Ishikawa (cell line): Measurements from ENCODE around the gene STEAP2.

ENCODE experiments used
- CEBPB ChIP-seq: IDR thresholded peaks from 2 replicates; pipeline ENCODE4 v1.6.1; 2012
- CREB1 ChIP-seq: IDR thresholded peaks from 2 replicates; pipeline ENCODE4 v1.6.1; 2012; ENCODE audit warnings: low read depth
- EGR1 ChIP-seq: IDR thresholded peaks from 2 replicates; pipeline ENCODE4 v1.6.1; 2012
- EP300 ChIP-seq: IDR thresholded peaks from 2 replicates; pipeline ENCODE4 v1.6.1; 2012; ENCODE audit warnings: borderline replicate concordance
- FOXM1 ChIP-seq: IDR thresholded peaks from 2 replicates; pipeline ENCODE4 v1.6.1; 2012; ENCODE audit warnings: low read depth, borderline replicate concordance
- MAX ChIP-seq: IDR thresholded peaks from 2 replicates; pipeline ENCODE4 v1.6.1; 2012
- NFIC ChIP-seq: IDR thresholded peaks from 2 replicates; pipeline ENCODE4 v1.6.1; 2012
- RAD21 ChIP-seq: IDR thresholded peaks from 2 replicates; pipeline ENCODE4 v1.6.1; 2012; ENCODE audit warnings: low read depth
- REST ChIP-seq: IDR thresholded peaks from 2 replicates; pipeline ENCODE4 v1.6.1; 2012; ENCODE audit warnings: low read depth, mild to moderate bottlenecking
- TAF1 ChIP-seq: IDR thresholded peaks from 2 replicates; pipeline ENCODE4 v1.6.1; 2012; ENCODE audit warnings: low read depth, mild to moderate bottlenecking
- TCF12 ChIP-seq: IDR thresholded peaks from 2 replicates; pipeline ENCODE4 v1.6.1; 2012; ENCODE audit warnings: low read depth
- TEAD4 ChIP-seq: IDR thresholded peaks from 2 replicates; pipeline ENCODE4 v1.6.1; 2012
- USF1 ChIP-seq: IDR thresholded peaks from 2 replicates; pipeline ENCODE4 v1.6.1; 2012
- YY1 ChIP-seq: IDR thresholded peaks from 2 replicates; pipeline ENCODE4 v1.6.1; 2012; ENCODE audit warnings: low read depth
- ZBTB7A ChIP-seq: IDR thresholded peaks from 2 replicates; pipeline ENCODE4 v1.6.1; 2012; ENCODE audit warnings: low read depth

Gene STEAP2

GRCh38 chr7:90270431-90271178, 59.1 kb downstream of the STEAP2 start:
- TF ChIP-seq ZBTB7A (no peak), CREB1 (no peak), EGR1 (no peak), RAD21 (no peak), FOXM1 (no peak)

GRCh38 chr7:90271753-90272152, 60.2 kb downstream of the STEAP2 start:
- TF ChIP-seq RAD21 = no peak
- no peak for TF ChIP-seq CEBPB
- TF ChIP-seq REST = no peak
- no peak for TF ChIP-seq TCF12
- no peak for TF ChIP-seq FOXM1
- no peak for TF ChIP-seq MAX
- no peak for TF ChIP-seq TAF1
- TF ChIP-seq EP300 = no peak
- no peak for TF ChIP-seq ZBTB7A
- no peak for TF ChIP-seq TEAD4
- no peak for TF ChIP-seq USF1
- no peak for TF ChIP-seq YY1
- no peak for TF ChIP-seq CREB1
- no peak for TF ChIP-seq EGR1
- TF ChIP-seq NFIC = no peak

GRCh38 chr7:90272242-90272641, 60.7 kb downstream of the STEAP2 start:
- TF ChIP-seq CREB1 = no peak
- no peak for TF ChIP-seq RAD21
- no peak for TF ChIP-seq EP300
- TF ChIP-seq USF1 = no peak
- no peak for TF ChIP-seq REST
- TF ChIP-seq TEAD4 = no peak
- no peak for TF ChIP-seq ZBTB7A
- no peak for TF ChIP-seq MAX
- no peak for TF ChIP-seq CEBPB
- no peak for TF ChIP-seq NFIC
- no peak for TF ChIP-seq TAF1
- no peak for TF ChIP-seq TCF12

- TF ChIP-seq ZBTB7A (no peak), EP300 (no peak), TAF1 (no peak), NFIC (no peak), YY1 (no peak), TEAD4 (no peak), CREB1 (no peak), FOXM1 (no peak), EGR1 (no peak), USF1 (no peak), TCF12 (no peak), RAD21 (no peak), CEBPB (no peak), MAX (no peak), REST (no peak)
Observed at GRCh38 chr7:90274161-90274560, 62.6 kb downstream of the STEAP2 start.
